Fibroblast of lung (primary cell): Measurements from ENCODE around the gene TMEM239. TPM values are rescaled to one million over a fixed set of nuclear protein-coding genes. Genes with fewer than 3 reads are reported as not detected.
"Not testable (repeated sequence)": the region's sequence is repeated elsewhere in the genome, so short reads cannot be mapped to it uniquely, and the experiment has no call there.

Source experiments
- DNase-seq, 2 donors: peaks; one replicate each; pipeline versions ENCODE4 v3.0.0 to v3.0.0-alpha.2; 2010; ENCODE audit warnings: low read depth in 2 of 2
- H2AFZ ChIP-seq: 2 replicates; pipeline ENCODE4 v1.5.1; 2012; ENCODE audit warnings: low read length, control low read depth, inconsistent platforms
- H3K27ac ChIP-seq: 2 replicates; pipeline ENCODE4 v1.5.1; 2011; ENCODE audit warnings: low read length, control low read depth; ENCODE audit not compliant: insufficient read depth
- H3K27me3 ChIP-seq: 2 replicates; pipeline ENCODE4 v1.5.1; 2011; ENCODE audit warnings: mild to moderate bottlenecking, low read length; ENCODE audit not compliant: control insufficient read depth, insufficient read depth
- H3K36me3 ChIP-seq: 2 replicates; pipeline ENCODE4 v1.5.1; 2011; ENCODE audit warnings: low read length; ENCODE audit not compliant: control insufficient read depth, insufficient read depth
- H3K4me1 ChIP-seq: 2 replicates; pipeline ENCODE4 v1.5.1; 2011; ENCODE audit warnings: low read length; ENCODE audit not compliant: control insufficient read depth, insufficient read depth; ENCODE audit errors: extremely low read depth
- H3K4me2 ChIP-seq: 2 replicates; pipeline ENCODE4 v1.5.1; 2011; ENCODE audit warnings: low read length, control low read depth; ENCODE audit not compliant: insufficient read depth; ENCODE audit errors: extremely low read depth
- H3K4me3 ChIP-seq, 4 experiments: fragments of 200-600 bp in 1 of 4; sonication (generic) in 1 of 4; replicated peaks in 1 of 4; 2 replicates each; pipeline ENCODE4 v1.5.1; 2011 to 2016; ENCODE audit warnings: low read length in 4 of 4, low read depth in 3 of 4, mild to moderate bottlenecking in 3 of 4, control low read depth in 2 of 4, inconsistent platforms in 1 of 4, mixed read lengths in 1 of 4; ENCODE audit not compliant: insufficient read depth in 1 of 4; ENCODE audit errors: control extremely low read depth in 1 of 4
- H3K79me2 ChIP-seq: 2 replicates; pipeline ENCODE4 v1.5.1; 2012; ENCODE audit warnings: mild to moderate bottlenecking, low read length, inconsistent platforms; ENCODE audit not compliant: control insufficient read depth, insufficient read depth
- H3K9ac ChIP-seq: 2 replicates; pipeline ENCODE4 v1.5.1; 2011; ENCODE audit warnings: mild to moderate bottlenecking, low read length, control low read depth; ENCODE audit not compliant: insufficient read depth
- H3K9me3 ChIP-seq: 2 replicates; pipeline ENCODE4 v1.5.1; 2012; ENCODE audit warnings: low read depth, low read length; ENCODE audit not compliant: control insufficient read depth, insufficient read depth
- H4K20me1 ChIP-seq: 2 replicates; pipeline ENCODE4 v1.5.1; 2011; ENCODE audit warnings: low read length; ENCODE audit not compliant: control insufficient read depth, insufficient read depth; ENCODE audit errors: extremely low read depth
- EZH2 ChIP-seq: IDR thresholded peaks from 2 replicates; pipeline ENCODE4 v1.5.1; 2012; ENCODE audit warnings: low read length, control low read depth, mild to moderate bottlenecking; ENCODE audit errors: missing control alignments
- polyA plus RNA-seq, 2 donors: library from polyadenylated mRNA; depleted of rRNA in 1 of 2; stranded (reverse) in 1 of 2; unstranded in 1 of 2; fragments of >200 nt; gene quantifications; 2 replicates each; pipeline ENCODE4 v1.2.1, GENCODE V29; 2011 to 2012; ENCODE audit warnings: missing spikeins in 1 of 2
- total RNA-seq: library from RNA; depleted of rRNA; stranded (reverse); fragments of >200 nt; gene quantifications from 2 replicates; pipeline ENCODE4 v1.2.1, GENCODE V29; 2014
- TF ChIP-seq, protein P1 (sequence below), 2 donors: IDR thresholded peaks in 1 of 2; conservative IDR thresholded peaks in 1 of 2; 1 replicate in 1 of 2; 2 replicates in 1 of 2; pipeline ENCODE4 v1.5.1; 2011 to 2012; ENCODE audit warnings: low read length in 2 of 2, control low read depth in 1 of 2, inconsistent platforms in 1 of 2, low read depth in 1 of 2, mild to moderate bottlenecking in 1 of 2

TMEM239 gene
- total and polyA plus RNA-seq, 2 donors (not counting 1 experiment from before 2014, with no cell fraction given), result 0.03 TPM; not detected in 1

- DNase-seq, result no peak
- Histone ChIP-seq H3K36me3 (no peaks in the 10 kb centered on the region), H3K4me2 (no peak overlapping the region), H3K79me2 (no peaks in the 10 kb centered on the region), H3K9ac (no peak overlapping the region), H3K4me1 (peaks cover 2% of the 10 kb centered on the region), H3K4me3 (no peak overlapping the region), H3K9me3 (no peaks in the 10 kb centered on the region), H3K27ac (no peak overlapping the region), H3K27me3 (peaks cover 53% of the 10 kb centered on the region), H4K20me1 (no peaks in the 10 kb centered on the region), H2AFZ (no peak overlapping the region)
- TF ChIP-seq, protein P1, sequence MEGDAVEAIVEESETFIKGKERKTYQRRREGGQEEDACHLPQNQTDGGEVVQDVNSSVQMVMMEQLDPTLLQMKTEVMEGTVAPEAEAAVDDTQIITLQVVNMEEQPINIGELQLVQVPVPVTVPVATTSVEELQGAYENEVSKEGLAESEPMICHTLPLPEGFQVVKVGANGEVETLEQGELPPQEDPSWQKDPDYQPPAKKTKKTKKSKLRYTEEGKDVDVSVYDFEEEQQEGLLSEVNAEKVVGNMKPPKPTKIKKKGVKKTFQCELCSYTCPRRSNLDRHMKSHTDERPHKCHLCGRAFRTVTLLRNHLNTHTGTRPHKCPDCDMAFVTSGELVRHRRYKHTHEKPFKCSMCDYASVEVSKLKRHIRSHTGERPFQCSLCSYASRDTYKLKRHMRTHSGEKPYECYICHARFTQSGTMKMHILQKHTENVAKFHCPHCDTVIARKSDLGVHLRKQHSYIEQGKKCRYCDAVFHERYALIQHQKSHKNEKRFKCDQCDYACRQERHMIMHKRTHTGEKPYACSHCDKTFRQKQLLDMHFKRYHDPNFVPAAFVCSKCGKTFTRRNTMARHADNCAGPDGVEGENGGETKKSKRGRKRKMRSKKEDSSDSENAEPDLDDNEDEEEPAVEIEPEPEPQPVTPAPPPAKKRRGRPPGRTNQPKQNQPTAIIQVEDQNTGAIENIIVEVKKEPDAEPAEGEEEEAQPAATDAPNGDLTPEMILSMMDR (conservative IDR thresholded peaks at IDR 0.05 in 1 of 2, IDR thresholded peaks at IDR 0.05 in 1 of 2; ENCODE audit: low read depth in 1 of 2, low read length in 2 of 2), result no peak
- TF ChIP-seq EZH2, result no peak
These were observed 9.8 kb upstream of the TMEM239 start for GRCh38 chr20:2806351-2806701.

GRCh38 chr20:2807019-2807418 is 9.1 kb upstream of the TMEM239 start:
- Histone ChIP-seq H3K36me3 (no peaks in the 10 kb centered on the region), H2AFZ (no peak overlapping the region), H3K4me3 (no peak overlapping the region), H3K4me2 (no peak overlapping the region), H3K9me3 (no peaks in the 10 kb centered on the region), H3K79me2 (no peaks in the 10 kb centered on the region), H4K20me1 (no peaks in the 10 kb centered on the region), H3K9ac (no peak overlapping the region), H3K27me3 (peaks cover 47% of the 10 kb centered on the region), H3K4me1 (peaks cover 2% of the 10 kb centered on the region), H3K27ac (no peak overlapping the region)
- TF ChIP-seq EZH2, result no peak
- TF ChIP-seq, protein P1 (conservative IDR thresholded peaks at IDR 0.05 in 1 of 2, IDR thresholded peaks at IDR 0.05 in 1 of 2; ENCODE audit: low read depth in 1 of 2, low read length in 2 of 2), result no peak
- no peak for DNase-seq

GRCh38 chr20:2807929-2808328 is 8.2 kb upstream of the TMEM239 start:
- not testable (repeated sequence) for H3K9me3 ChIP-seq, H3K4me2 ChIP-seq, H2AFZ ChIP-seq, H3K27ac ChIP-seq, H4K20me1 ChIP-seq, H3K4me1 ChIP-seq, H3K9ac ChIP-seq, H3K36me3 ChIP-seq, H3K79me2 ChIP-seq, DNase-seq, H3K4me3 ChIP-seq
- peaks cover 39% of the 10 kb centered on the region for H3K27me3 ChIP-seq
